Smooth muscle cell (in vitro differentiated cells): Measurements from ENCODE around the gene MACO1. TPM values are rescaled to one million over a fixed set of nuclear protein-coding genes. Genes with fewer than 3 reads are reported as not detected.

ENCODE experiments used
- DNase-seq: peaks from one replicate; lab custom pipeline; 2025; ENCODE audit not compliant: unreplicated experiment; lab: John Stamatoyannopoulos, UW
- H2AFZ ChIP-seq: fragments of 200-600 bp; sonication (generic); 2 replicates; pipeline ENCODE4 v1.6.0; 2016; ENCODE audit warnings: antibody characterized with exemption, low read depth, mild to moderate bottlenecking
- H3F3A ChIP-seq: fragments of 200-600 bp; sonication (generic); 2 replicates; pipeline ENCODE4 v1.6.0; 2017; ENCODE audit warnings: antibody characterized with exemption, low read depth
- H3K27ac ChIP-seq: fragments of 200-600 bp; sonication (generic); 2 replicates; pipeline ENCODE4 v1.5.1; 2016; ENCODE audit warnings: low read depth, mild to moderate bottlenecking
- H3K27me3 ChIP-seq: fragments of 200-600 bp; sonication (generic); 2 replicates; pipeline ENCODE4 v1.6.1; 2016; ENCODE audit warnings: low read depth, mild to moderate bottlenecking
- H3K36me3 ChIP-seq: fragments of 200-600 bp; sonication (generic); 2 replicates; pipeline ENCODE4 v1.5.1; 2016; ENCODE audit warnings: low read depth
- H3K4me1 ChIP-seq: fragments of 200-600 bp; sonication (generic); 2 replicates; pipeline ENCODE4 v1.5.1; 2016; ENCODE audit warnings: low read depth
- H3K4me2 ChIP-seq: fragments of 200-600 bp; sonication (generic); 2 replicates; pipeline ENCODE4 v1.6.0; 2016; ENCODE audit warnings: mild to moderate bottlenecking
- H3K4me3 ChIP-seq: fragments of 200-600 bp; sonication (generic); 2 replicates; pipeline ENCODE4 v1.5.1; 2016; ENCODE audit warnings: mild to moderate bottlenecking
- H3K79me2 ChIP-seq: fragments of 200-600 bp; sonication (generic); 2 replicates; pipeline ENCODE4 v1.6.0; 2016; ENCODE audit warnings: low read depth, mild to moderate bottlenecking
- H3K9ac ChIP-seq: fragments of 200-600 bp; sonication (generic); 2 replicates; pipeline ENCODE4 v1.6.0; 2016; ENCODE audit warnings: low read depth
- H3K9me3 ChIP-seq: fragments of 200-600 bp; sonication (generic); replicated peaks from 2 replicates; pipeline ENCODE4 v1.5.1; 2016; ENCODE audit warnings: low read depth
- H4K20me1 ChIP-seq: fragments of 200-600 bp; sonication (generic); 2 replicates; pipeline ENCODE4 v1.6.0; 2016; ENCODE audit warnings: low read depth
- CTCF ChIP-seq: fragments of 200-600 bp; sonication (generic); IDR thresholded peaks from 2 replicates; pipeline ENCODE4 v1.5.1; 2017; ENCODE audit warnings: borderline replicate concordance, mild to moderate bottlenecking, antibody characterized with exemption; ENCODE audit not compliant: insufficient read depth, poor library complexity, severe bottlenecking
- WGBS: methylation state at CpG from one replicate; pipeline ENCODE4 v1.1.7; 2016; ENCODE audit warnings: low lambda C conversion rate; 5-methylcytosine and 5-hydroxymethylcytosine counted together
- polyA plus RNA-seq: library from polyadenylated mRNA; unstranded; fragments of >200 nt; fragmentation: Nextera tagmentation; extraction: Ambion mirVana; gene quantifications from 2 replicates; pipeline ENCODE4 v1.2.1, GENCODE V29; 2016
- total RNA-seq: library from RNA; depleted of rRNA; stranded (reverse); fragments of >200 nt; gene quantifications from 2 replicates; pipeline ENCODE4 v1.2.3, GENCODE V29; 2014

Gene MACO1
- total and polyA plus RNA-seq, 2 experiments from 2014 or later, result 19.8 to 29.8 TPM

- H4K20me1 ChIP-seq, result no peaks in the 10 kb centered on the region
- H2AFZ ChIP-seq, result no peak overlapping the region
- H3K27me3 ChIP-seq, result no peaks in the 10 kb centered on the region
- no peak overlapping the region for H3K4me3 ChIP-seq
- no peaks in the 10 kb centered on the region for H3K9me3 ChIP-seq
- no peak for TF ChIP-seq CTCF
- H3K79me2 ChIP-seq, result no peaks in the 10 kb centered on the region
- no peaks in the 10 kb centered on the region for H3F3A ChIP-seq
- H3K9ac ChIP-seq, result no peak overlapping the region
- no peak for DNase-seq
- H3K4me1 ChIP-seq, result no peaks in the 10 kb centered on the region
- no peak overlapping the region for H3K27ac ChIP-seq
- 98% methylated on average over 4 of the region's 4 CpGs for WGBS
- H3K36me3 ChIP-seq, result no peaks in the 10 kb centered on the region
- H3K4me2 ChIP-seq, result no peak overlapping the region
Measured at GRCh38 chr1:25513666-25514065, 83.0 kb downstream of the MACO1 start.

- no peak for DNase-seq
- no peak overlapping the region for H3K4me2 ChIP-seq
- H2AFZ ChIP-seq, result no peak overlapping the region
- no peaks in the 10 kb centered on the region for H3K9me3 ChIP-seq
- no peaks in the 10 kb centered on the region for H3K79me2 ChIP-seq
- H3K36me3 ChIP-seq, result no peaks in the 10 kb centered on the region
- no peak overlapping the region for H3K9ac ChIP-seq
- no peaks in the 10 kb centered on the region for H3K27me3 ChIP-seq
- H3F3A ChIP-seq, result no peaks in the 10 kb centered on the region
- H3K27ac ChIP-seq, result no peak overlapping the region
- H4K20me1 ChIP-seq, result no peaks in the 10 kb centered on the region
- H3K4me3 ChIP-seq, result no peak overlapping the region
- no peaks in the 10 kb centered on the region for H3K4me1 ChIP-seq
- WGBS, result 91% methylated on average over 6 of the region's 6 CpGs
- TF ChIP-seq CTCF, result no peak
Measured at GRCh38 chr1:25515033-25515432, 84.3 kb downstream of the MACO1 start.

- Histone ChIP-seq H3K36me3 (no peaks in the 10 kb centered on the region), H4K20me1 (no peaks in the 10 kb centered on the region), H3K27me3 (no peaks in the 10 kb centered on the region), H3K4me3 (no peak overlapping the region), H3K9me3 (no peaks in the 10 kb centered on the region), H3K79me2 (no peaks in the 10 kb centered on the region), H3F3A (no peaks in the 10 kb centered on the region), H2AFZ (no peak overlapping the region), H3K9ac (no peak overlapping the region), H3K27ac (no peak overlapping the region), H3K4me1 (no peaks in the 10 kb centered on the region), H3K4me2 (no peak overlapping the region)
- 90% methylated on average over 3 of the region's 3 CpGs for WGBS
- TF ChIP-seq CTCF, result no peak
- DNase-seq, result no peak
Measured at GRCh38 chr1:25516686-25517085, 86.0 kb downstream of the MACO1 start.
